OCI-LY7 (cell line): ENCODE measurements around the gene MRPS18A.

Source experiments
- CTCF ChIP-seq: fragments of 200-600 bp; sonication (generic); conservative IDR thresholded peaks from 2 replicates; pipeline ENCODE4 v1.5.1; 2014; ENCODE audit warnings: mild to moderate bottlenecking, antibody characterized with exemption, low read length, moderate library complexity, mixed read lengths
- EZH2phosphoT487 ChIP-seq: fragments of 200-600 bp; sonication (generic); IDR thresholded peaks from 2 replicates; pipeline ENCODE4 v1.6.1; 2018; ENCODE audit warnings: low read depth, borderline replicate concordance, mild to moderate bottlenecking, mixed run types, antibody characterized with exemption, low read length, moderate library complexity, mixed read lengths

- TF ChIP-seq CTCF (no peak), EZH2phosphoT487 (no peak)
Observed at GRCh38 chr6:43678341-43678740, 9.2 kb downstream of the MRPS18A start.
